NB4 (cell line): Measurements from ENCODE around the gene PRRT1B.

Experiments used
- DNase-seq: peaks from one replicate; pipeline ENCODE4 v3.0.0; 2010; ENCODE audit warnings: low read depth
- H3K4me3 ChIP-seq: one replicate; pipeline ENCODE4 v1.5.1; 2011; ENCODE audit warnings: mild to moderate bottlenecking, low read depth, low read length, moderate library complexity
- CTCF ChIP-seq: IDR thresholded peaks from one replicate; pipeline ENCODE4 v1.5.1; 2012; ENCODE audit warnings: low read depth, low read length
- MAX ChIP-seq: IDR thresholded peaks from 2 replicates; pipeline ENCODE4 v1.6.1; 2011; ENCODE audit warnings: low read depth, low read length
- MYC ChIP-seq: IDR thresholded peaks from 2 replicates; pipeline ENCODE4 v1.6.1; 2011; ENCODE audit warnings: low read depth, low read length
- POLR2A ChIP-seq: IDR thresholded peaks from 2 replicates; pipeline ENCODE4 v1.6.1; 2011; ENCODE audit warnings: mild to moderate bottlenecking; ENCODE audit not compliant: insufficient read length; ENCODE audit errors: extremely low read depth

The PRRT1B gene

DNA sequence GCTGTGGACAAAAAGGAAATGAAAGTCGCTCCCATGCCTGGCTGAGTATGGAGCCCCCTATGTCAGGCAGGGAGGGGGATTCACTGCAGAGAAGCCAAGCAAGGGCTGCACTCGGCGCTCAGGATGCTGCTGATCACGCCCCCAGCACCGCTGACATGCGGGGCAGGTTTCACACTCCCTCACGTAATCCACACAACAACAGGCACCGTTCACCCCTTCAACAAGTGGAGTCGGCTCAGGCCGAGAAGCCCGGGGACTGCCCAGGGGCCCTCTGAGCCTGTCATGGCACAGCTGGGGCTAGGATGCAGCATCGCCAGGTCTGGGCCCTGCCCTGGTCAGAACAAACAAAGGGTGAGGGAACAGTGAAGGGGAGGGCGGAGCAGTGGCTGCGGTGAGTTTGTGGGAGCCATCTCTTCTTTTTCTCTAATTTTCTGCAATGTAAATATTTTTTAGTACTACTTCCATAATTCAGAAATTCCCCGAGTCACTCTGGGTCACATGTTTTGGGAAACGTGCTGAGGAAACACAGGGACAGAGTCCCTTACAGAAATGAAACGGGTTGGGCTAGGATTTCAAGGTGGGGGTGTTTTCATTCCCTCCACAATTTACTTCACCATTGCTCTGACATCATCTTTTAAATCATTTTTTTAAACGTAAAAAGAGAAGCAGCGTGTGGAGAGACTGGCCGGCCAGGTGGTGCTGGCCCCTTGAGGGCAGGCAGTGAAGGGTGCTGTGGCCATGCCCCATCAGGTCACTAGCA is 49.8 kb downstream of the PRRT1B start:
- TF ChIP-seq CTCF (no peak), MAX (no peak), MYC (no peak)
- DNase-seq: no peak
- no peak overlapping the region for H3K4me3 ChIP-seq

DNA sequence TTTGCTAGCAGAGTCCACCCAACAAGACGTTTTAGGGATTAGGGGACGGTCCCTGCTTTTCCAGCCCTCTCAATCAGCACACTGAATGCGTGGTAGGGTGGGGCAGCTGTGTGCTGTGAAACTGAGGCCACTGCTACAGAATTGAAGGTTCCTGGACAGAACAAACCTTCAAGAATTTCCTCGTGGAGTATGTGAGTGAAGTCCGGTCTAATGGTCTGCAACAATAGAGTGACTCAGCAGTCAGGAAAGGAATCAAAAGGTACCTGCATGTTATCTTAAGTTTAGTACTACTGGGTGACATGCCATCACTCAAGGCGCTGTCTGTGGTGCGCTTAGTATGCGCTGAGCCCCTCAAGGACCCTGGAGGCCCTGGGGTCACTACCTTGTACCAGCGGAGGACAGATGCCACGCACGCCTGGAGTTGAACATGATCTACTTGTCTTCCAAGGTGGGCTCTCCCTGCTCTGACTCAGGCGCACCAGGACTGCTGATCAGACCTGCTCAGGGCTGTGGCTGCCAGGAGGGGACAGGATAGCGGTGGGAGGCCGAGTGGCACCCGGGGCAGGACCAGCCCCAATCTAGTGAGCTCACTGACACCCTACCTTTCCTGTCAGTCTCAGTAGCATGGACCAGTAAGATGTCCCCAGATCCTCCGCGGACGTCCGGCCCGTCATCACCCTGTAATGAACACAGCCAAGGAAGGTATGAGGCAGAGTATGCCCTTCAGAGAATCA is 50.5 kb downstream of the PRRT1B start:
- DNase-seq: no peak
- TF ChIP-seq CTCF: no peak
- no peak for TF ChIP-seq MAX
- no peak for TF ChIP-seq POLR2A
- no peak for TF ChIP-seq MYC

DNA sequence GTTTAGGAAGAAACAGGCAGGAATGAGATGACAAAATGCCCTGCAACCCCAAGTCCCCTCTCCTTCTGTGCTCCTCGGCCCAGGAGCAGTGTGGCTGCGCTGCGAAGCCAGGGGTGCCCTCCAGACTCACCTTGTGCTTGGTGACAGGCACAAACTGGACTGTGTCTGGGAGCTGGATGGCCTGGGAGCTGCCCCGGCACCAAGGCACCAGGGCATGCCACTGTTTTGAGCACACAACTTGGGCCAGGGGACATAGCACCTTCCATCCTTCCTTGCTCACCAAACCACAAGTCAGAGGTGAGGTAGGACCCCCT is 51.1 kb downstream of the PRRT1B start:
- DNase-seq: no peak
- no peak overlapping the region for H3K4me3 ChIP-seq
- TF ChIP-seq CTCF (no peak), MYC (no peak), MAX (no peak), POLR2A (no peak)

More for the DNA sequence above, 50.5 kb downstream of the PRRT1B start:
- H3K4me3 ChIP-seq: no peak overlapping the region

GRCh38 chr9:131597246-131597645 is 51.9 kb downstream of the PRRT1B start:
- no peak for TF ChIP-seq POLR2A
- TF ChIP-seq MAX: no peak
- no peak for TF ChIP-seq MYC
- TF ChIP-seq CTCF: no peak
- no peak overlapping the region for H3K4me3 ChIP-seq
- no peak for DNase-seq

- no peak for TF ChIP-seq CTCF
- TF ChIP-seq MYC: peak; percentile 86
- TF ChIP-seq MAX: peak; percentile 74
- H3K4me3 ChIP-seq: peak overlapping the region; percentile 37
- peak; percentile 99 for DNase-seq
Observed at GRCh38 chr9:131598121-131598520, 52.8 kb downstream of the PRRT1B start.
